NCI-H2196 treated with DMSO at 0.1 percent for 48 hours (cell line): ENCODE measurements around the gene KATNAL2.
"Not testable (repeated sequence)": the region's sequence is repeated elsewhere in the genome, so short reads cannot be mapped to it uniquely, and the experiment has no call there.

Experiments used
- DNase-seq: peaks from one replicate; lab custom pipeline; 2025; ENCODE audit not compliant: unreplicated experiment; lab: John Stamatoyannopoulos, UW

Gene KATNAL2

DNA sequence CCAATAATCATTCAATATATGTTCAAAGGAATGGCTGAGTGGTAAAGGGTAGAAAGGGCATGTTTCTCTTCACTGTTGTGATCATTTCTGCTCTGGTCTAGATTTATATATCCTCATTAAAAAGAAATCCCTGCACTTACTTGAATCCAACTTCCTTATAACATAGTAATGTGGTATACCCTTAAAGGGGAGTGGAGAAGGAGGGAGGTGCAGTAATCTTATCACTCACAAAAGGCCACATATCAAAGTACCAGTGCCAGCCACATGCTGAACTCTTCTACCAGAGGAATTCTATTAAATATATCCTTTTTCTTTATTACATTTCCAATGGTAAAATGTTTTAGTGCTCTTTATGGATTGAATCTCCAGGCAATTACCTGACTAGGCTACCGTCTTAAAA, 3.3 kb downstream of the KATNAL2 start:
- no peak for DNase-seq

DNA sequence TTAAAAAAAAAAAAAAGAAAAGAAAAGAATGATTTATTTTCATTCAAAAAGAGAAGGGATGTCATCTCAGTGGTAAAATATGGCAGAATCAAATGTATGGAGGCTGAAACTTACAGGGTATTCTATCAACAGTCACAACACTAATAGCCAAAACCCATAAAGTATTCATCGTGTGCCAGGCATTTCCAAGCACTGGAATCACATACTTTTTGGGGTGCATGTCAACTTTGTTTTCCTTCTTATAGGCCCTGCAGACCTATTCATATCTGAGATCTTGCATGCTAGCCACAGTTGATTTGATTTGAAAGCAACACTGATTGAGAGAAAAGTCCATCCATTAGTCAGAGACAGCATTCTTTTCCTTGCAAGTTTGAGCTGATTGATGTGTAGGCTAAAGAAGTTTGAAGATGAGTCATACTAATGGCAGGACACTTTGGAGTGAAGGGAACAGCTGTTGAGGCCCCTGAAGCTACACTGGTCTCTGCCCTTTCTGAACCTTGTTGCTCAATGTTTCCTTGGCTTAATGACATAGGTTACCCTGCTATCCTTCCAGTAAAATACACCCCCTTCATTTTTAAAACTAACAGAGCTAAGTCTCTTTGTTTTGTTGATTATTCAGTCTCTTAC, 22.0 kb downstream of the KATNAL2 start:
- no peak for DNase-seq

DNA sequence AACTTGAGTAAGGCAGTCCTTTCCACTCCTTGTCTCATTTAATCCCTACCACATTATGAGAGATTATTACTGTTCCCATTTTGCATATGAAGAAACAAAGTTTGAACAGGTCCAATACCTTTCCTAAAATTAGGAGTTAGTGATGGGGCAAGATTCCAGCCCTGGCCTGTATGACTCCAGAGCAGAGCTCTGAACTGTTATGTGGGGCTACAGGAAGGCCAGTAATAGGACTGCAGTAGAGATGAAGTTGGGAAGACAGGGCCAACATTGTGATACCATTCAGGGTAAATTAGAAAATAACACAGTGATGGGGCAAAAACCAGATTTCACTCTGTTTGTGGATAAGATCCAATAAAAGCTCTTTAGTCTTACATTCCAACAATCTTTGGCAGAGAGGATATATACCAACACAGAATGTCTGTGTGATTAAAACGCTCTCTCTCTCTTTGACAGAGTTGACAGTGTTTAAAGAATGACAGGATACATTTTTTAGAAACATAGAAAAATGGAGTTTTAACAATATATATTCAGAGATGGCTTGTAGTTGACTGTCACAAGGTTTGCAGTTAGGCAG, 22.7 kb downstream of the KATNAL2 start:
- no peak for DNase-seq

DNA sequence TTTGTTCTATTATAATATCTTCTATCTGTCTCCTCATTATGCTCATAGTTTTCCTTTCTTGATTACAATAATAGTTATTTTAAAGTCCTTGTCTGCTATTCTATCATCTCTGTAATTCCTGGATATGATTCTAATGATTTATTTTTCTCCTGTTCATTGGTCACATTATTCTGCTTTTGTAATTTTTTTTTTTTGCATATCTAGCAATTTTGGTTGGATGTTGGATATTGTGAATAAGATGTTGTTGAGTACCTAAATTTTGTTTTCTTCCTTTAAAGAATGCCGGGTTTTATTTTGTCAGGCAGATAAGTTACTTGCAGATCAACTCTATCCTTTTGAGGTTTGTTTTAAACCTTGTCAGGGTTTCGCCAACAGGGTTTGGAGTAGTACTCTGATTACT, 25.2 kb downstream of the KATNAL2 start:
- no peak for DNase-seq

DNA sequence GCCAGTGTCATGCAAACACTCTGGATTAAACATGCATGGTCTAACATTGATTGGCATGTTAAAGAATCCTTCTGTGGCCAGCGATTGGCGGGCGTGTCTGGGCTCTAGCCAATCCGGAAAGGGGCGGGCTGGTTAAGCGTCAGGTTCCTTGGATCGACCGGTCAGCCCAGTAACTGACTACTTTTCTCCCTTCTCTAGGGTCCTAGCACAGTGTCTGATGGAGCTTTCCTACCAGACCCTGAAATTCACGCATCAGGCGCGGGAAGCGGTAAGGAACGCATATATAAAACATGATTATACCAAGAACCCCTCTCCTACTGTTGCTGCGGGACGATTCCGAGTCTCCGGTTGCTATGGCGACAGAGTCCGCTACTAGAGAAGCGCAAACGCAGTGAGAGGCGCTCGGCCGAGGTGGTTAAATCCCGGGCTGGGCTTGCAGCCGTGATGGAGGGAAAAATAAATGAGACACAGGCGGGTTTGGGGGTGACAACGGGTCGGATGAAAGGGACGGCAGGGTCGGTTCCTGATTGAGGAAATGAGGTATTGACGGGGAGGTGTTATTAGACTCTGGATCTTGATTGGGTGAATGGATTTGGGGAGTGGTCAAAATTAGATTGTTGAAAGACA, 29.4 kb downstream of the KATNAL2 start:
- DNase-seq: no peak

DNA sequence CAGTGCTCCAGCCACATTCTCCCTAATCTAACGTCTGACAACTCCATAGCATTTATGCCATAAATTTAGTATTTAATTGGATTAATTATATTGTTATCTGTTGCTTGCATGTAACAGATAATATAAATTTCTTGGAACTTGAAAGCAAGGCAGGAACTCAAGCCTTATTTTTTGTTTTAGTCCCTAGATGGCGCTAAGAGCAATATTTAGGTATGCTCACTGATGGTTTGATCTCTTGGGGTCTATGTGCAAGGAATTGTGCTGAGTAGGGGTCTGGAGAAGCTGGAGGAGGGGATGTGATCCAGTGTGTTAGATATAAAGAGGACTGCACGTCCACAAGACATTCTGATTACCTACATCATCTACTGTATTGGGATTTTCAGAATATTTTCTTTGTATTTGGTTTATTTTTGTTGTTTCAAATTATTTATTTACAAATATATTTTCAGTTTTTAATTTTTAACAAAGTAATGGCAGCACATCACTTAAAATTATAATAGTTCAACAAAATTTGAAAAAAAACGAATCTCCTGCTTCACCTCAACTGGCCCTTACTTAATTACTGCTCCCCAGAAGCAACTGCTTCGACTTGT, 32.8 kb downstream of the KATNAL2 start:
- DNase-seq: no peak

DNA sequence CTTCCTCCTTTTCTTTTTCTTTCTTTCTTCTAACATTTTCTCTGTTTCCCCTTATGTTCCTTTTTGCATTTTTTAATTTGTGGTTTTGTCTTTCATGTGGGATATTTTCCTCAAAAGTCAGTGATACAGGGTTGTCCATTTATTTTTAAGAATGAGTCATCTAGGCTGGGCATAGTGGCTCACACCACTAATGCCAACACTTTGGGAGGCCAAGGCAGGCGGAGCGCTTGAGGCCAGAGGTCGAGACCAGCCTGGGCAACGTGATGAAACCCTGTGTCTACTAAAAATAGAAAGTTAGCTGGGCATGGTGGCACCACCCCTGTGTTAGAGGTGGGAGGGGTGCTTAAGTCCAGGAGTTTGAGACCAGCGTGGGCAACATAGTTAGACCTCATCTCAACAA, 35.8 kb downstream of the KATNAL2 start:
- no peak for DNase-seq

DNA sequence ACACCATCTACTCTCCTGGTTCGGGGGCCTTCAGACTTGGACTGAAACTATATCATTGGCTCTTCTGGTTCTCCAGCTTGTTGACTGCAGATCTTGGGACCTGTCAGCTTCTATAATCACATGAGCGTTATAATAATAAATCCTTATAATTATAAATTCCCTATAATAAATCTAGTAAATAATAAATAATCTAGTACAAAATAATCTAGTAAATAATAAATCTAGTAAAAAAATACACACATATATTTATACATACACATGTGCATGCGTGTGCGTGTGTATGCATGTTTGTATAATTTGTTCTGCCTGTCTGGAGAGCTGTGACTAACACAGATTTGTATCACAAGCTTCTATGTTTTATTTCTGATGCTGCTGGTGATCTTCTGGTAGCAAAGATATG, 40.8 kb downstream of the KATNAL2 start:
- DNase-seq: no peak

DNA sequence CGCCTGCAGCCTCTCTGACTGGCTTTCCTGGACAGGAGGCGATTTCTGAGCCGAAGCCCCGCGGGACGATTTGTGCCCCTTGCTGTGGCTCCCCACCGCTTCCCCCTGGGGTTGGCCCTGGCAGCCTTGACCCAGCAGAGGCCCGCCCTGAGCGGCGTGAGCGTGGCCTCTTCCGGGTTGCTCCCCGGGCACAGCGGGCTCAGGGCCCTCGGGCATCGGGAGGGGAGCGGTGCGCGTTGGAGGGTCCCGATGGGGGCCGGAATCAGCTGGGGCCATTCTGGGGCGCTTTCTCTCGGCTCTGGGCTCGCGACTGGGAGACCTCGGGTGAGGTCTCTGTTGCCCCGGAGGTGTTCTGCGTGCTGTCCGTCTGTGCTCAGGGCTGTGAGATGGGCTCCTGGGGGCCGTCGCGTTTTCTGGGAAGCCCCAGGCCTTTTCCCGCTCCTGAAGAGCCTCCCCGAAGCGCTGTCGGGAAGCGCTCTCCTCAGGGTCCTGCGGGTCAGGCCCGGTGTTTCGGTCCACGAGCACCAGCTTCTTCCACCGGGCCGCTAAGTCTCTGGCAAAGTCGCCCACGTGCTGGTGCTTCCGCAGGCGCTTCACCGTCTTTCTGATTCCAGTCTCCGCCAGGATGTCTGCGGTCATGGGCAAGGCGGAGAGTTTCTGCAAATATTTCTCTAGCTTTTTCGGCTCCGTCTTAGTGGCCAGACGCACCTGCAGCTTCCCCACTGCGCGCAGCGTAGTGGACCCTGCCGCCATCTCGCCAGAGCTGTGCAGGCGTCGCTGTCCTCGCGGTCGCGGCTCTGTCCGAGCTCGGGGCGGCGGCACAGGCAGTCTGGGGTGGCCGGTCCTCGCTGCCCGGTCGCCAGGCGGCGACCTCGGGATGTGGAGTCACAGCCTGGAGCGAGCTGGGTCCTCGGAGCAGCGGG, 46.5 kb downstream of the KATNAL2 start:
- not testable (repeated sequence) for DNase-seq

DNA sequence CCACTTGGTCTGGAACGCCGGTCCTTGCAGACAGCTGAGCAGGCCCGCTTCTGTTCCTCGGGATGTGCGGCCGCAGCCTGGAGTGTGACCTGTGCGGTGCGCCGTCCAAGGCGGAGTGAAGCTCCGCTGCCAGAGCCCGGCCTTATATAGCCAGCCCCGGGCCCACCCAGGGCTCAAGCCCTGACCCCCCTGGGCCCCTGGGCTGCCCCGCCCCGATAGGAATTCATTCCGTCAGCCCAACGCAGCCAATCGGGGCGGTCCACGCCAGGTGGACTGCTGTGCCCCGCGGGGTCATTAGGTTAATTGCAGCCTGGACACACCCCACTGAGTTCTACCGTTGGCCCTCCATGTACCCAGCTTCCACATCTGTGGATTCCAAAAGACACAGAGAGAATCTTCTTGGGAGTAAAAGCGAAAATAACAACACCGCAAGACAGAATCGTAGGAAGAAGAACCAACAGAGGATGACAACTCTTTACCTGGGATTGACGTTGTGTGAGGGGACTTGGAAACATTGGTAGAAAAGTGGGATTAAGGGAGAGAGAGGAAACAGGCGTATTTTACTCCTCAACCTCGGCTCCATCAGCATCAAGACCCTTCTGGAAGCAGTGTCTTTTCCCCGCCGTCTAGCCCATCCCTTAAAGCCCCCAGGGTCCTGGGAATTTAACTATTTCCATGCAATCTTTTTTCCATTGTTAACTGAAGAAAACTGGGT, 47.3 kb downstream of the KATNAL2 start:
- not testable (repeated sequence) for DNase-seq

DNA sequence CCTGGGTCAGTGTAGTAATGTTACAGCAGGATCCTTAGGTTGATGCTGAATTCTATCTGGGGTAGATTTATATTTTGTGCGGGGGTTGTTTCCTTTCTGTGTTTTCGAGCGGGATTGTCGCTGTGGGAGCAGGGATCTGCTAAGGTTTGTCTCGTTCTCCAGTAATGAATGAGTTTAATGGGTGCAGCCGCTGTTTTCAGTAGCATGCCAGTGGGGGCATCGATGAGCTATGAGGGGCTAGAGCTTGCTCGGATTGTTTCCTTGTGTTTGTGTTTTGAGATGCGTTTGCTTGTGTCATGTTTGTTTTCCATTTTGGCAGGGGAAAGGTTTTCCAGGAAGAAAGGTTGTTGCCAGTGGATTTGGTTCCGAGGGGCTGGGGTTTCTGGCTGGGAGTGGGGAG, 48.9 kb downstream of the KATNAL2 start:
- not testable (repeated sequence) for DNase-seq

DNA sequence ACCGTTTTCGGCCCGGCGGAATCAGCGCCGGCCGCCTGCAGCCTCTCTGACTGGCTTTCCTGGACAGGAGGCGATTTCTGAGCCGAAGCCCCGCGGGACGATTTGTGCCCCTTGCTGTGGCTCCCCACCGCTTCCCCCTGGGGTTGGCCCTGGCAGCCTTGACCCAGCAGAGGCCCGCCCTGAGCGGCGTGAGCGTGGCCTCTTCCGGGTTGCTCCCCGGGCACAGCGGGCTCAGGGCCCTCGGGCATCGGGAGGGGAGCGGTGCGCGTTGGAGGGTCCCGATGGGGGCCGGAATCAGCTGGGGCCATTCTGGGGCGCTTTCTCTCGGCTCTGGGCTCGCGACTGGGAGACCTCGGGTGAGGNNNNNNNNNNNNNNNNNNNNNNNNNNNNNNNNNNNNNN, 52.1 kb downstream of the KATNAL2 start:
- not testable (repeated sequence) for DNase-seq

DNA sequence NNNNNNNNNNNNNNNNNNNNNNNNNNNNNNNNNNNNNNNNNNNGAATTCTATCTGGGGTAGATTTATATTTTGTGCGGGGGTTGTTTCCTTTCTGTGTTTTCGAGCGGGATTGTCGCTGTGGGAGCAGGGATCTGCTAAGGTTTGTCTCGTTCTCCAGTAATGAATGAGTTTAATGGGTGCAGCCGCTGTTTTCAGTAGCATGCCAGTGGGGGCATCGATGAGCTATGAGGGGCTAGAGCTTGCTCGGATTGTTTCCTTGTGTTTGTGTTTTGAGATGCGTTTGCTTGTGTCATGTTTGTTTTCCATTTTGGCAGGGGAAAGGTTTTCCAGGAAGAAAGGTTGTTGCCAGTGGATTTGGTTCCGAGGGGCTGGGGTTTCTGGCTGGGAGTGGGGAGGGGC, 102.5 kb downstream of the KATNAL2 start:
- not testable (repeated sequence) for DNase-seq

DNA sequence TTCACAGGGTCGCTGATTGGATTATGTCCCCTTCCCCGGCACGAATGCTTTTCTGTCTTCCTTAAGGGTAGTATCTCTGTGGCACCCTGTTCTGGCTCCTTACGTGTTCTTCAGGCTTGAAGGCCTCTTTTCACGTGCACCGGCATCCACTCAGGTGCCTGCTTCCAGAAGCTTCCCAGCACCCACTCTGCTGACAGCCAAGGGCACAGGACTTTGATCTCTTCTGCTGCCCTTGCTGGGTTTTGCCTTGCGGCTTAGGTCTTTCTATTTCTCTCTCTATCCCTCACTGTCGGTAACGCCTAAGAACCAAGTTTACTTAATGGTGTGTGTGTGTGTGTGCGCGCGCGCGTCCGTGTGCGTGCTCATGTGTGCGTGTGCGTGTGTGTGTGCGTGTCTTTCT, 103.4 kb downstream of the KATNAL2 start:
- DNase-seq: not testable (repeated sequence)

DNA sequence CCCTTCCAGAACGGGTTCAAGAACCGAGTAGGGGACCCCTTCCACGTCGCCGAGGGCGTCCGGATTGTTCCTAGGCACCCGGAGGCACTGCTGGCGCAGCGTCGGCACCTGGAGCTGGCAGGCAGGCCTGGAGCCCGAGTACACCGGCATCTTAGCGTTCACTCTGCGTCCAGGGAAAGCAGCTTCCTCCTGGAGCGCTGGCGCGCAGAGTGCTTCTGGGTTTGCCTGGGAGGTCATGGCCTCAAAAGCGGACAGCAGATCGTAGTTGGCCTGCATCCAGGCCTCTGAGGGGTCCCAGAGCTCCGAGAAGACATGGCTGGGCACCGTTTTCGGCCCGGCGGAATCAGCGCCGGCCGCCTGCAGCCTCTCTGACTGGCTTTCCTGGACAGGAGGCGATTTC, 105.4 kb downstream of the KATNAL2 start:
- DNase-seq: not testable (repeated sequence)

DNA sequence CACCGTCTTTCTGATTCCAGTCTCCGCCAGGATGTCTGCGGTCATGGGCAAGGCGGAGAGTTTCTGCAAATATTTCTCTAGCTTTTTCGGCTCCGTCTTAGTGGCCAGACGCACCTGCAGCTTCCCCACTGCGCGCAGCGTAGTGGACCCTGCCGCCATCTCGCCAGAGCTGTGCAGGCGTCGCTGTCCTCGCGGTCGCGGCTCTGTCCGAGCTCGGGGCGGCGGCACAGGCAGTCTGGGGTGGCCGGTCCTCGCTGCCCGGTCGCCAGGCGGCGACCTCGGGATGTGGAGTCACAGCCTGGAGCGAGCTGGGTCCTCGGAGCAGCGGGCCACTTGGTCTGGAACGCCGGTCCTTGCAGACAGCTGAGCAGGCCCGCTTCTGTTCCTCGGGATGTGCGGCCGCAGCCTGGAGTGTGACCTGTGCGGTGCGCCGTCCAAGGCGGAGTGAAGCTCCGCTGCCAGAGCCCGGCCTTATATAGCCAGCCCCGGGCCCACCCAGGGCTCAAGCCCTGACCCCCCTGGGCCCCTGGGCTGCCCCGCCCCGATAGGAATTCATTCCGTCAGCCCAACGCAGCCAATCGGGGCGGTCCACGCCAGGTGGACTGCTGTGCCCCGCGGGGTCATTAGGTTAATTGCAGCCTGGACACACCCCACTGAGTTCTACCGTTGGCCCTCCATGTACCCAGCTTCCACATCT, 106.5 kb downstream of the KATNAL2 start:
- DNase-seq: not testable (repeated sequence)

DNA sequence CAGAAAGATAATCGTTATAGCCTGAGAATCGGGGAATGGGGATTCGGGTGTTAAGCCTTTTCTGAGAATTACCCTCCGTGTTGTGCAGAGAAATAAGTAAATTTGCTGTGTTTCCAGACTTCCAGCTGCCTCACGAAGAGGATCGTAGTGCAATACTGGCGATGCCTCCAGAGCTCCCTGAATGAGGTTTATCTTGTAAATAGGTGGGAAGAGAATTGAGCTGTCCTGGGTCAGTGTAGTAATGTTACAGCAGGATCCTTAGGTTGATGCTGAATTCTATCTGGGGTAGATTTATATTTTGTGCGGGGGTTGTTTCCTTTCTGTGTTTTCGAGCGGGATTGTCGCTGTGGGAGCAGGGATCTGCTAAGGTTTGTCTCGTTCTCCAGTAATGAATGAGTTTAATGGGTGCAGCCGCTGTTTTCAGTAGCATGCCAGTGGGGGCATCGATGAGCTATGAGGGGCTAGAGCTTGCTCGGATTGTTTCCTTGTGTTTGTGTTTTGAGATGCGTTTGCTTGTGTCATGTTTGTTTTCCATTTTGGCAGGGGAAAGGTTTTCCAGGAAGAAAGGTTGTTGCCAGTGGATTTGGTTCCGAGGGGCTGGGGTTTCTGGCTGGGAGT, 108.3 kb downstream of the KATNAL2 start:
- DNase-seq: not testable (repeated sequence)

DNA sequence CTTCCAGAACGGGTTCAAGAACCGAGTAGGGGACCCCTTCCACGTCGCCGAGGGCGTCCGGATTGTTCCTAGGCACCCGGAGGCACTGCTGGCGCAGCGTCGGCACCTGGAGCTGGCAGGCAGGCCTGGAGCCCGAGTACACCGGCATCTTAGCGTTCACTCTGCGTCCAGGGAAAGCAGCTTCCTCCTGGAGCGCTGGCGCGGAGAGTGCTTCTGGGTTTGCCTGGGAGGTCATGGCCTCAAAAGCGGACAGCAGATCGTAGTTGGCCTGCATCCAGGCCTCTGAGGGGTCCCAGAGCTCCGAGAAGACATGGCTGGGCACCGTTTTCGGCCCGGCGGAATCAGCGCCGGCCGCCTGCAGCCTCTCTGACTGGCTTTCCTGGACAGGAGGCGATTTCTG, 111.3 kb downstream of the KATNAL2 start:
- DNase-seq: not testable (repeated sequence)

DNA sequence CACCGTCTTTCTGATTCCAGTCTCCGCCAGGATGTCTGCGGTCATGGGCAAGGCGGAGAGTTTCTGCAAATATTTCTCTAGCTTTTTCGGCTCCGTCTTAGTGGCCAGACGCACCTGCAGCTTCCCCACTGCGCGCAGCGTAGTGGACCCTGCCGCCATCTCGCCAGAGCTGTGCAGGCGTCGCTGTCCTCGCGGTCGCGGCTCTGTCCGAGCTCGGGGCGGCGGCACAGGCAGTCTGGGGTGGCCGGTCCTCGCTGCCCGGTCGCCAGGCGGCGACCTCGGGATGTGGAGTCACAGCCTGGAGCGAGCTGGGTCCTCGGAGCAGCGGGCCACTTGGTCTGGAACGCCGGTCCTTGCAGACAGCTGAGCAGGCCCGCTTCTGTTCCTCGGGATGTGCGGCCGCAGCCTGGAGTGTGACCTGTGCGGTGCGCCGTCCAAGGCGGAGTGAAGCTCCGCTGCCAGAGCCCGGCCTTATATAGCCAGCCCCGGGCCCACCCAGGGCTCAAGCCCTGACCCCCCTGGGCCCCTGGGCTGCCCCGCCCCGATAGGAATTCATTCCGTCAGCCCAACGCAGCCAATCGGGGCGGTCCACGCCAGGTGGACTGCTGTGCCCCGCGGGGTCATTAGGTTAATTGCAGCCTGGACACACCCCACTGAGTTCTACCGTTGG, 112.4 kb downstream of the KATNAL2 start:
- DNase-seq: not testable (repeated sequence)
